IMR-90 (cell line): ENCODE measurements around the gene ATP10D.

Source experiments
- CEBPB ChIP-seq: IDR thresholded peaks from 2 replicates; pipeline ENCODE4 v1.6.1; 2012; ENCODE audit warnings: low read depth, low read length, improper control_type of control experiment
- CHD1 ChIP-seq: IDR thresholded peaks from 2 replicates; pipeline ENCODE4 v1.6.1; 2012; ENCODE audit warnings: low read depth, low read length, improper control_type of control experiment
- CTCF ChIP-seq: conservative IDR thresholded peaks from 2 replicates; pipeline ENCODE4 v1.5.1; 2012; ENCODE audit warnings: mild to moderate bottlenecking, low read depth, low read length, improper control_type of control experiment
- MXI1 ChIP-seq: IDR thresholded peaks from 2 replicates; pipeline ENCODE4 v1.6.1; 2012; ENCODE audit warnings: low read depth, mild to moderate bottlenecking, low read length, moderate library complexity, borderline replicate concordance
- POLR2A ChIP-seq: IDR thresholded peaks from 2 replicates; pipeline ENCODE4 v1.6.1; 2012; ENCODE audit warnings: mild to moderate bottlenecking, low read depth, low read length
- RAD21 ChIP-seq: IDR thresholded peaks from 2 replicates; pipeline ENCODE4 v1.6.1; 2012; ENCODE audit warnings: low read length, improper control_type of control experiment
- RCOR1 ChIP-seq: IDR thresholded peaks from 2 replicates; pipeline ENCODE4 v1.6.1; 2012; ENCODE audit warnings: mild to moderate bottlenecking, low read length, improper control_type of control experiment; ENCODE audit not compliant: insufficient replicate concordance
- RFX5 ChIP-seq: IDR thresholded peaks from 2 replicates; pipeline ENCODE4 v1.8.0; 2012; ENCODE audit warnings: low read depth, mild to moderate bottlenecking, low read length, moderate library complexity
- USF2 ChIP-seq: fragments of 150-350 bp; IDR thresholded peaks from 2 replicates; pipeline ENCODE4 v1.6.1; 2017; ENCODE audit warnings: mild to moderate bottlenecking, antibody characterized with exemption, low read length, low read depth

DNA sequence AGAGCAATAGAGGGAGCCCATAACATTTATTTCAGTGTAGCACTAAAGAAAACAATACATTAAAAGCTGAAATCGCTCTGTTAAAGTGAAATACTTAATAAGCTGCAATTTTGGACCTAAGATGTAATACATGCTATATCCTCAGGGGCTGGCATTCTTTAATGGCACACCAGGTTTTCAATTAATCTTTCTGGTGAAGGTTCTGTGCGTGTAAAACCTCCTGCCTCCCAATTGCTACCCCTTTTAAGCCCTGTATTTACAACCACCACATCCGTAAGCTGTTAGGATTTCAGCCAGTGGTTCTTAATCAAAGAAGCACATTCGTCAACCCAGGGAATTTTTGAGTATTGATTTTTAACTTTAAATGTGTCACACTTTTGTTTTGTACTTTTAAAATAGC lies 14.0 kb upstream of the ATP10D start:
- TF ChIP-seq CTCF (no peak), RAD21 (no peak), POLR2A (no peak), RFX5 (no peak), CHD1 (no peak), USF2 (no peak), MXI1 (no peak), RCOR1 (no peak), CEBPB (no peak)
